Measurements from ENCODE around the gene BMI1.

BMI1 gene

GRCh38 chr10:22363305-22363704 lies 42.4 kb downstream of the BMI1 start:
- no peak for ATAC-seq
- TF ChIP-seq TSHZ2 (CRISPR knock-in tag; IDR thresholded peaks at IDR 0.05) (no peak), OSR1 (CRISPR knock-in tag; IDR thresholded peaks at IDR 0.05) (no peak), SNAI2 (CRISPR knock-in tag; IDR thresholded peaks at IDR 0.05) (no peak), ISL1 (CRISPR knock-in tag; IDR thresholded peaks at IDR 0.05) (no peak), ZNF8 (CRISPR knock-in tag; IDR thresholded peaks at IDR 0.05) (no peak)

GRCh38 chr10:22364407-22365140 lies 43.7 kb downstream of the BMI1 start:
- TF ChIP-seq CSDC2 (CRISPR knock-in tag; IDR thresholded peaks at IDR 0.05) = no peak
- TF ChIP-seq GLIS3 (CRISPR knock-in tag; IDR thresholded peaks at IDR 0.05) = no peak
- no peak for TF ChIP-seq ARNTL (CRISPR knock-in tag; IDR thresholded peaks at IDR 0.05; ENCODE audit: borderline replicate concordance, low read depth)
- TF ChIP-seq ZFP30 (CRISPR knock-in tag; IDR thresholded peaks at IDR 0.05) = no peak
- no peak for TF ChIP-seq ESRRG (CRISPR knock-in tag; IDR thresholded peaks at IDR 0.05)
- no peak for TF ChIP-seq ZC3H10 (CRISPR knock-in tag; IDR thresholded peaks at IDR 0.05)
- no peak for TF ChIP-seq SNAI2 (CRISPR knock-in tag; IDR thresholded peaks at IDR 0.05)
- ATAC-seq = no peak

- TF ChIP-seq ZNF8 (CRISPR knock-in tag; IDR thresholded peaks at IDR 0.05) = no peak
- TF ChIP-seq ESRRG (CRISPR knock-in tag; IDR thresholded peaks at IDR 0.05) = no peak
- TF ChIP-seq TOX (CRISPR knock-in tag; IDR thresholded peaks at IDR 0.05; ENCODE audit: borderline replicate concordance) = no peak
- TF ChIP-seq RARB (CRISPR knock-in tag; IDR thresholded peaks at IDR 0.05) = no peak
- TF ChIP-seq ARNTL (CRISPR knock-in tag; IDR thresholded peaks at IDR 0.05; ENCODE audit: borderline replicate concordance, low read depth) = no peak
- no peak for TF ChIP-seq ISL1 (CRISPR knock-in tag; IDR thresholded peaks at IDR 0.05)
- no peak for ATAC-seq
These were observed 44.3 kb downstream of the BMI1 start for GRCh38 chr10:22365233-22365632.

- ATAC-seq = peak; percentile 77
- no peak for TF ChIP-seq CSDC2 (CRISPR knock-in tag; IDR thresholded peaks at IDR 0.05)
- no peak for TF ChIP-seq ZNF8 (CRISPR knock-in tag; IDR thresholded peaks at IDR 0.05)
- TF ChIP-seq POU6F1 (CRISPR knock-in tag; IDR thresholded peaks at IDR 0.05; ENCODE audit: borderline replicate concordance, low read depth) = no peak
- 0 out of 2 replicates have a peak, but pooled peaks have one; percentile 20 for TF ChIP-seq TCF4 (CRISPR knock-in tag; IDR thresholded peaks at IDR 0.05; ENCODE audit: borderline replicate concordance)
These were observed 44.9 kb downstream of the BMI1 start for GRCh38 chr10:22365644-22366434.

- no peak for ATAC-seq
- no peak for TF ChIP-seq TSHZ2 (CRISPR knock-in tag; IDR thresholded peaks at IDR 0.05)
- TF ChIP-seq SNAI2 (CRISPR knock-in tag; IDR thresholded peaks at IDR 0.05) = no peak
- TF ChIP-seq ISL1 (CRISPR knock-in tag; IDR thresholded peaks at IDR 0.05) = no peak
- TF ChIP-seq ZC3H10 (CRISPR knock-in tag; IDR thresholded peaks at IDR 0.05) = no peak
- no peak for TF ChIP-seq ZNF70 (CRISPR knock-in tag; IDR thresholded peaks at IDR 0.05)
- no peak for TF ChIP-seq ESRRG (CRISPR knock-in tag; IDR thresholded peaks at IDR 0.05)
- TF ChIP-seq TCF4 (CRISPR knock-in tag; IDR thresholded peaks at IDR 0.05; ENCODE audit: borderline replicate concordance) = no peak
- no peak for TF ChIP-seq ZFP30 (CRISPR knock-in tag; IDR thresholded peaks at IDR 0.05)
- TF ChIP-seq ZNF8 (CRISPR knock-in tag; IDR thresholded peaks at IDR 0.05) = no peak
- TF ChIP-seq PPARA (CRISPR knock-in tag; IDR thresholded peaks at IDR 0.05; ENCODE audit: borderline replicate concordance) = no peak
- no peak for TF ChIP-seq CSRNP3 (CRISPR knock-in tag; IDR thresholded peaks at IDR 0.05)
- no peak for TF ChIP-seq ZNF565 (CRISPR knock-in tag; conservative IDR thresholded peaks at IDR 0.05; ENCODE audit: low read depth)
- no peak for TF ChIP-seq PATZ1 (CRISPR knock-in tag; IDR thresholded peaks at IDR 0.05; ENCODE audit: borderline replicate concordance)
- no peak for TF ChIP-seq OSR1 (CRISPR knock-in tag; IDR thresholded peaks at IDR 0.05)
- TF ChIP-seq BACH2 (CRISPR knock-in tag; IDR thresholded peaks at IDR 0.05; ENCODE audit: borderline replicate concordance) = no peak
- no peak for TF ChIP-seq GLIS3 (CRISPR knock-in tag; IDR thresholded peaks at IDR 0.05)
These were observed 45.5 kb downstream of the BMI1 start for GRCh38 chr10:22366435-22366703.
